AG04450 (cell line): Measurements from ENCODE around the gene FHL2. TPM values are rescaled to one million over a fixed set of nuclear protein-coding genes. Genes with fewer than 3 reads are reported as not detected.

Source experiments
- CTCF ChIA-PET: fragments of 300-600, 350-600 bp; formaldehyde crosslinking; extraction: SDS; loops from one replicate; lab custom pipeline; 2022; ENCODE audit warnings: antibody characterized with exemption, inconsistent platforms; lab: Charles Lee
- POLR2A ChIA-PET: fragments of 350-600 bp; formaldehyde crosslinking; extraction: SDS; loops from one replicate; lab custom pipeline; 2021; ENCODE audit warnings: antibody characterized with exemption, inconsistent platforms; lab: Yijun Ruan, JAX
- DNase-seq: peaks from one replicate; pipeline ENCODE4 v3.0.0-alpha.2; 2011; ENCODE audit warnings: low read depth, low spot score
- H3K27ac ChIP-seq: one replicate; pipeline ENCODE4 v1.5.1; 2012; ENCODE audit warnings: low read depth, low read length, control low read depth
- H3K27me3 ChIP-seq: one replicate; pipeline ENCODE4 v1.6.0; 2012; ENCODE audit warnings: low read length; ENCODE audit not compliant: control insufficient read depth, insufficient read depth
- H3K4me3 ChIP-seq: 2 replicates; pipeline ENCODE4 v1.5.1; 2011; ENCODE audit warnings: mild to moderate bottlenecking, low read depth, low read length, control low read depth
- H3K9me3 ChIP-seq: 2 replicates; pipeline ENCODE4 v1.5.1; 2012; ENCODE audit warnings: low read length; ENCODE audit not compliant: control insufficient read depth, insufficient read depth
- CTCF ChIP-seq: IDR thresholded peaks from 2 replicates; pipeline ENCODE4 v1.5.1; 2011; ENCODE audit warnings: low read depth, low read length, control low read depth, inconsistent platforms
- polyA plus RNA-seq: library from polyadenylated mRNA; depleted of rRNA; stranded (reverse); fragments of >200 nt; gene quantifications from 2 replicates; pipeline ENCODE4 v1.2.3, GENCODE V29; 2011

The FHL2 gene
- polyA plus RNA-seq, 1 experiment = 497 TPM

DNA sequence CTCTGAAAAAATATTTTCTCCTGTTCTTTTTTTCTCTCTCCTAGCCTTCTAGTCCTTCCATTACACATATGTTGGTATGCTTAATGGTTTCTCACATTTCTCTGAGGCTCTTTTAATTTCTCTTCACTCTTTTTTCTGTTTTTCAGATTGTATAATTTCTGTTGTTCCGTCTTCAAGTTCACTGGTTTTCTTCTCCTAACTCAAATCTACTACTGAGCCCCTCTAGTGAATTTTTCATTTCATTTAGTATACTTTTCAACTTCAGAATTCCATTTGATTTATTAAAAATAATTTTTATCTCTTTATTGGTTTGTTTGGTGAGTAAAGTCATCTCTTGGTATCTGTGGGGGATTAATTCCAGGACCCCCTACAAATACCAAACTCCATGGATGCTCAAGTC lies 41.7 kb downstream of the FHL2 start:
- Histone ChIP-seq H3K9me3 (no peaks in the 10 kb centered on the region), H3K4me3 (no peak overlapping the region), H3K27me3 (no peaks in the 10 kb centered on the region), H3K27ac (no peak overlapping the region)
- TF ChIP-seq CTCF = no peak
- ChIA-PET CTCF (interaction anchor here (0.9 to 2.5 kb wide), 6 partner anchors 10 to 190 kb away, joined by 3 to 16 read pairs (median 4); no protein-coding TSS in a partner anchor), POLR2A (interaction anchor here (0.9 kb wide), 1 partner anchor 38 kb away, joined by 3 read pairs; no protein-coding TSS in a partner anchor)
- DNase-seq = no peak

DNA sequence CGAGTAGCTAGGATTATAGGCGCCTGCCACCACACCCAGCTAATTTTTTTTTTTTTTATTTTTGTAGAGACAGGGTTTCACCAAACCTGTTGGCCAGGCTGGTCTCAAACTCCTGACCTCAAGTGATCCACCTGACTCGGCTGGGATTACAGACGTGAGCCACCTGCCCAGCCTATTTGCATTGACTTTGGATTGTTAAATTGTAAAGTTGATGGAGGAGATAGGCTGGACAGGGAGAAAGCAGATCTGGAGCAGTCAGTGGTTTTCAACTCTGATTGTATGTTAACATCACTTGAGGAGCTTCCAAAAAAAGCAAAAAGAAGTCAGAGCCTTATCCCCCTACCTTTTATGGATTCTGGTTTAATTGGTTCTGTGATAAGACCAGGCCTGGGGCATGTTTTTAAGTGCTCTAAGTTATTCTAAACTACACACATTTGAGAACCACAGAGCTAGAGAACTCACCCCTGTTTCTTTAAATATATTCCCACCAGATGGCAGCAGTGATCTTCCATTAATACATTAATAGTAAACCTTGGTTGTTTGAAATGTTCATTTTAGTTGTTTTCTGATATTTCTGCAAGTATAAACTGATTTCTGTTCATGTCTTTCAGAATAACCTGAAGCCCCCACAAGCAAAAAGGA lies 54.0 kb downstream of the FHL2 start:
- CTCF ChIA-PET = interaction anchor here (0.6 to 7.8 kb wide), 25 partner anchors 9 to 565 kb away, joined by 3 to 233 read pairs (median 4); partner anchors contain the start of gene TGFBRAP1
- POLR2A ChIA-PET = interaction anchor here (0.6 to 0.8 kb wide), 2 partner anchors 13 to 163 kb away, joined by 3 to 5 read pairs; no protein-coding TSS in a partner anchor

GRCh38 chr2:105339414-105339813 lies 59.4 kb downstream of the FHL2 start:
- TF ChIP-seq CTCF = no peak
- ChIA-PET POLR2A (no interaction called here), CTCF (interaction anchor here (0.8 to 1.9 kb wide), 4 partner anchors 10 to 225 kb away, joined by 3 to 8 read pairs (median 4); no protein-coding TSS in a partner anchor)
- H3K27me3 ChIP-seq = no peaks in the 10 kb centered on the region
- no peak overlapping the region for H3K4me3 ChIP-seq
- no peaks in the 10 kb centered on the region for H3K9me3 ChIP-seq
- no peak overlapping the region for H3K27ac ChIP-seq
- no peak for DNase-seq

More for the DNA sequence above, 54.0 kb downstream of the FHL2 start:
- no peak overlapping the region for H3K27ac ChIP-seq
- TF ChIP-seq CTCF = peak; percentile 52
- DNase-seq = no peak
- H3K4me3 ChIP-seq = no peak overlapping the region
- H3K9me3 ChIP-seq = no peaks in the 10 kb centered on the region
- H3K27me3 ChIP-seq = no peaks in the 10 kb centered on the region

DNA sequence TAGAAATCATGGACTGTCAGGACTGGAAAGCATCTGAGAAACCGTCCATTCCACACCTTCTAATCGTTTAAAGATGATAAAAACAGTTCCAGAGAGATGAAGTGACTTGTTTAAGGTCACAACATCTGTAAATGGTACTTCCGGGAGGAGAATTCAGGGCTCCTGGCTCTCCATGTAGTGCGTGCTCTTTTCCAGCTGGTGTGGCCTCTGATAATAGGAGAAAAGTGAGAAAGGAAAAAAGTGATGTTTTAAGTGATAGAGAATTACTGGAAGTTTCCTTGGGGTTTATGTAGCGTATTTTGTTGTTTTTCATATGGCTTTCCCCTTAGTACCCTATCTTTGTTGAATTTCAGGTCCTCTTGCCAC lies 60.8 kb downstream of the FHL2 start:
- Histone ChIP-seq H3K27me3 (no peaks in the 10 kb centered on the region), H3K4me3 (peak overlapping the region; percentile 96), H3K9me3 (no peaks in the 10 kb centered on the region), H3K27ac (peak overlapping the region; percentile 43)
- CTCF ChIA-PET = interaction anchor here (0.6 to 1.9 kb wide), 5 partner anchors 44 to 223 kb away, joined by 3 to 8 read pairs (median 5); no protein-coding TSS in a partner anchor
- POLR2A ChIA-PET = interaction anchor here (1.4 kb wide), 1 partner anchor 9 kb away, joined by 4 read pairs; no protein-coding TSS in a partner anchor
- no peak for DNase-seq
- no peak for TF ChIP-seq CTCF
